GM13977 (cell line): Measurements from ENCODE around the gene CDC42EP2.

ENCODE experiments used
- DNase-seq: peaks from one replicate; pipeline ENCODE4 v3.0.0; 2012; ENCODE audit warnings: low spot score
- in situ Hi-C: fragments of 300-500 bp; cut with MboI; formaldehyde crosslinking; loops from one replicate; pipeline ENCODE4 v1.12.0; 2022; ENCODE audit warnings: low sequenced_read_pairs, low pct_unique_long_range_greater_than_20kb, mixed read lengths, inconsistent platforms; ENCODE audit not compliant: unreplicated experiment
- TF ChIP-seq, protein P1 (sequence below): IDR thresholded peaks from 2 replicates; pipeline ENCODE4 v1.5.1; 2012; ENCODE audit warnings: mild to moderate bottlenecking, control low read depth; ENCODE audit not compliant: insufficient read depth; ENCODE audit errors: extremely low read depth, missing control alignments

The CDC42EP2 gene

DNA sequence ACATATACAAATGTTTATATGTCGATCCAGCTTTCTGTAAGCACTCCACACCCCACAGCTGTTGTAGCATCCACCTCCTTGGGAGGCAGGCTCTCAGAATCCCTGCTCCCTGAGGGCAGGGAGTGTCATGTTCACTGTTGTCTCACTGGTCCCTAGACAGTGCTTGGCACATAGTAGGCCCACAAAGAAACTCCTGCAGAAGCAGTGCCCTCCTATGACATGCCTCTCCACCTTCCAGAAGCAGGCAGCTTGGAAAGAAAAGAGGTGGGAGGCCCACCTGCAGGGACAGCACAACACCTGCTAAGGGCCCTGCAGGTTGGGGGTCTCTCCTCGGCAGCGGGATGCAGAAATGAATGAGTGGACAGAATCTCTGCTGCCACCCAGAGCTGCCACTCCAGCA is 11.1 kb upstream of the CDC42EP2 start:
- TF ChIP-seq, protein P1, sequence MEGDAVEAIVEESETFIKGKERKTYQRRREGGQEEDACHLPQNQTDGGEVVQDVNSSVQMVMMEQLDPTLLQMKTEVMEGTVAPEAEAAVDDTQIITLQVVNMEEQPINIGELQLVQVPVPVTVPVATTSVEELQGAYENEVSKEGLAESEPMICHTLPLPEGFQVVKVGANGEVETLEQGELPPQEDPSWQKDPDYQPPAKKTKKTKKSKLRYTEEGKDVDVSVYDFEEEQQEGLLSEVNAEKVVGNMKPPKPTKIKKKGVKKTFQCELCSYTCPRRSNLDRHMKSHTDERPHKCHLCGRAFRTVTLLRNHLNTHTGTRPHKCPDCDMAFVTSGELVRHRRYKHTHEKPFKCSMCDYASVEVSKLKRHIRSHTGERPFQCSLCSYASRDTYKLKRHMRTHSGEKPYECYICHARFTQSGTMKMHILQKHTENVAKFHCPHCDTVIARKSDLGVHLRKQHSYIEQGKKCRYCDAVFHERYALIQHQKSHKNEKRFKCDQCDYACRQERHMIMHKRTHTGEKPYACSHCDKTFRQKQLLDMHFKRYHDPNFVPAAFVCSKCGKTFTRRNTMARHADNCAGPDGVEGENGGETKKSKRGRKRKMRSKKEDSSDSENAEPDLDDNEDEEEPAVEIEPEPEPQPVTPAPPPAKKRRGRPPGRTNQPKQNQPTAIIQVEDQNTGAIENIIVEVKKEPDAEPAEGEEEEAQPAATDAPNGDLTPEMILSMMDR, result no peak
- DNase-seq, result no peak
- in situ Hi-C loops, result no loop called here

DNA sequence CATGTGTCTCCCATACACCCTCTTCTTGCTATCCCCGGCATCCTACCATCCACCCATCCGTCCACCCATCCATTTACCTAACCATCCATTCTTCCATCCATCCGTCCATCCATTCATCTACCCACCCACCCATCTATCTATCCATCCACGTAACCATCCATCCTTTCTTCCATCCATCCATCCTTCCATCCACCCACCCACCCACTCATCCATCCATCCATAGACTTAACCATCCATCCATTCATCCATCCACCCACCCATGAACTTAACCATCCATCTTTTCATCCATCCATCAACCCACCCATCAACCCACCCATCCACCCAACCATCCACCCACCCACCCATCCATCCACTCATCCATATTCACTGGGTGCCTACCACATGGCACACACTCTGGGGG is 10.6 kb upstream of the CDC42EP2 start:
- in situ Hi-C loops, result no loop called here
- TF ChIP-seq, protein P1, result no peak
- DNase-seq, result no peak

DNA sequence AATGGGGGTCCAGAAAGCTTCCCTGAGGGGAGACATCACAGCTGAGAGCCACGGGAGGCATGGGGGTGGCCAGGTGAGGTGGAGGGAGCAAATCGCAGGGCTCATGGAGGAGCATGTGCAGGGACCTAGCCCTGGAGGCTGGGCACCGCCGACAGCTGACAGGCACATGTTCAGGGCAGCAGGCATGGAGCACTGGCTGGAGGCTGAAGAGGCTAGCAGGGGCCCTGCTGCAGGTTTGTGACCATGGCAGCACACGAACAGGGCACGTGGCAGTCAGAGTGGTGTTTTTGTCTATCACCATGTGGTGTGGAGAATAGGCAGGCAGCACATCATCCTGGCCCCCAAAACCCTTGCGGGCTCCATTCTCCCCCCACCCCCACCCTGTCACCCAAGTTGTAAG is 10.1 kb upstream of the CDC42EP2 start:
- in situ Hi-C loops, result no loop called here
- DNase-seq, result no peak

DNA sequence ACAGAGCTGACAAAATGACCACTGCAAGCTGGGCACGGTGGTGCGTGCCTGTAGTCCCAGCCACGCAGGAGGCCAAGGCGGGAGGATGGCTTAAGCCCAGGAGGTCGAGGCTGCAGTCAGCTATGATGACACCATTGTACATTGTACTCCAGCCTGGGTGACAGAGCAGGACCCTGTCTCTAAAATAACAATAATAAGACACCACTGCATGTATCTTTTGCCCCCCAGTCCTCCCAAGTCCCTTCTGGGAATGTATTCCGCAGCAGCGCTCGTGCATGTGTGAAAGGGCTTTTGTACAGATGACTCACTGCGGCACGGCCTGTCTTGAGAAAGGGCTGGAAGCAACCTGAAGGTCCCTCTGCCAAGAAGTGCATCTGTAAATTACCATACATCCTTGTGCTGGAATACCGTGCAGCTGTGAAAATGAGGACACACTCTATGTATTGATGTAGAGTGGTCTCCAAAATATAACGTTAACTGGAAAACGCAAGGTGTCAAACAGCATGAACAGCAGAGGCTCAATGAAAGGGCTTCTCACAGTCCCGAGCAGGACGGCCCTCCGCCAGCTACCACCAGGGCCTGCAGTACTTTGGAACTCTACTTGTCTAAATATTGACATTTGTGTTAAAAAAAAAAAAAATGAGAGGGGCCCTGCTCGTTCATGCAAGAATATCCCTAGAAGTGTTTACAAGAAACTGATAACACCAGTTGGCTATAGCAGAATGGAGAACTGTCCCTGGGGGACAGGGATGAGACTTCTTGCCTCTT is 9.0 kb upstream of the CDC42EP2 start:
- TF ChIP-seq, protein P1, result no peak
- DNase-seq, result no peak
- in situ Hi-C loops, result no loop called here

More for the DNA sequence above, 10.1 kb upstream of the CDC42EP2 start:
- TF ChIP-seq, protein P1, result no peak

DNA sequence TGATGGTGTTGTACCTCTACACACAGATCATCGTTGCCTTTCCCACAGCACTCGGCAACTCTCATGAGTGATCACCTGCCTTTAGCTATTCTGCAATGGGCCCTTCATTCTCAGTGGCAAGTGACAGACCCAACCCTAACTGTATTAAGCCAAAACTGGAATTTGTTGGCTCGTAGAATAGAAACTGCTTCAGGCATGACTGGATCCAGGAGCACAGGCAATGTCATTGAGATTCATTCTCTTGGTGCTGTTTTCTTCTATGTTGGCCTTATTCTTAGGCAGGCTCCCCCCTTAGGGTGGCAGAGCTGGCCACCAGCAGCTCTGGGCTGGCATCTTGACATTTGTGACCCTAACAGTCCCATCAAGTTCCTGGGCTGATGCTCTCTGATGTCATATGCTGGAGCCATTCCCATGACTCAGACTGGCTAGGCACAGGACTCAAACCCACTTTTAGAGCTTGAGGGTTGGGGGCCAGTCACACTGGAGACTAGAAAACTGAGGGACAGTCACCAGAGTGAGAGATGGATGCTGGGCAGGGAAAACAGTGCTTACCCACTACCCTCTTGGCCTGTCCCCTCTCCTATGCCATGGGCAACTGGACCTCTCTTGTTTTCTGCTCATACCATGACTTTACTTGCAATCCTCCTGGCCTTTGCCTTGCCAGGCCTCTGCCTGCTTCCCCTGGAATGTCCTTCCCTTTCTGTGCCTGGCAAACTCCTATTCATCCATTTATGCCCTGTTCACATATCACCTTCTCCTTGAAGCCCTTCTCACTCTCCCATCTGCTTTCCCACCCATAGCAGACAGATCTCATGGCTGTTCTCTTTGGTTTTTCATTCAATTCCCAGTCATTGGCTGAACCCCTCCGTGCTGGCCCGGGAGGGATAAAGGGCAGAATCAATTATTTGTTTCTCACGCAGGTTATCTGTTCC is 7.1 kb upstream of the CDC42EP2 start:
- TF ChIP-seq, protein P1, result no peak
- in situ Hi-C loops, result no loop called here
- no peak for DNase-seq

DNA sequence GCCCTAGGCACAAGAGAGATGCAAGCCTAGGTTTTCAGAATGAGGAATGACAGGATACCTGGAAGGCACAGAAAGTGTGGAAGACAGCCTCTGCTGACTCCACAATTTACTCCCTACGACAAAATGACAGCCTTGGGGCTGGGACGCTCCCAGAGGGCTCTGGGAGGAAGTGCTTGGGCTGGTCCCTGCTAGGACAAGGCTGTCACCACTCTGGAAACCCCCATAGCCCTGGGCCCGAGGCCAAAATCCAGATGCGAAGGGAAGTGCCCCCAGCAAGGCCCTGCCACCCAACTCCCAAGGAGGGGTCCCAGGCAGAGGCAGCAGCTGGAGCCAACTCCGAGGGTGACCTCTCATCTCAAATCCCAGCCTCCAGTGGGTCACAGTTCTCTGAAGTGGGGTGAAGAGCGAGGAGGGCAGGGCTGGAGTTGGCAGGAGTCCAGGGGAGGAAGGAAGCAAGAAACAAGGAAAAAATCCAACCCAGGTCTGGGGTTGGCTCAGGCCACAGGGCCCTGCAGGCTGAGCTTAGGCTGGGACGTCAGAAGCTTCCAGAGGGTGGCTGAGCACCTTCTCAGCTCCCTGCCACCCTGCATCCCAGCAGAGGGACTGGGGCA is 6.3 kb upstream of the CDC42EP2 start:
- DNase-seq, result no peak
- in situ Hi-C loops, result no loop called here
- TF ChIP-seq, protein P1, result no peak
